Glutamatergic neuron (in vitro differentiated cells): ENCODE results near the gene HERPUD2. TPM values are rescaled to one million over a fixed set of nuclear protein-coding genes. Genes with fewer than 3 reads are reported as not detected.
"Not testable (repeated sequence)": the region's sequence is repeated elsewhere in the genome, so short reads cannot be mapped to it uniquely, and the experiment has no call there.

Source experiments
- DNase-seq: peaks from one replicate; pipeline ENCODE4 v3.0.0; 2022
- H3K27ac Mint-ChIP-seq: one replicate; pipeline ENCODE4 v1.8.0; 2020; ENCODE audit warnings: mild to moderate bottlenecking, mixed read lengths, inconsistent platforms; ENCODE audit not compliant: unreplicated experiment
- H3K27me3 Mint-ChIP-seq: one replicate; pipeline ENCODE4 v1.8.0; 2020; ENCODE audit warnings: mild to moderate bottlenecking, moderate library complexity, mixed read lengths, inconsistent platforms; ENCODE audit not compliant: unreplicated experiment
- H3K36me3 Mint-ChIP-seq: one replicate; pipeline ENCODE4 v1.8.0; 2020; ENCODE audit warnings: mild to moderate bottlenecking, mixed read lengths, inconsistent platforms; ENCODE audit not compliant: unreplicated experiment
- H3K4me1 Mint-ChIP-seq: one replicate; pipeline ENCODE4 v1.8.0; 2020; ENCODE audit warnings: mild to moderate bottlenecking, low read depth, mixed read lengths, inconsistent platforms; ENCODE audit not compliant: unreplicated experiment
- H3K4me3 Mint-ChIP-seq: one replicate; pipeline ENCODE4 v1.8.0; 2020; ENCODE audit warnings: mild to moderate bottlenecking, mixed read lengths, inconsistent platforms; ENCODE audit not compliant: unreplicated experiment
- H3K9me3 Mint-ChIP-seq: one replicate; pipeline ENCODE4 v1.8.0; 2020; ENCODE audit warnings: mild to moderate bottlenecking, moderate library complexity, mixed read lengths, inconsistent platforms; ENCODE audit not compliant: unreplicated experiment
- total RNA-seq: library from RNA; stranded (reverse); fragmentation: NEBNext Ultra II Directional; extraction: Animal tissue kit (Norgen Biotek cat#: 25700); gene quantifications from one replicate; pipeline ENCODE4 v1.2.1, GENCODE V29; 2021; ENCODE audit not compliant: unreplicated experiment
- TF ChIP-seq, protein P1 (sequence below): fragments of 200-600 bp; sonication (generic); IDR thresholded peaks from one replicate; pipeline ENCODE4 v1.5.0; 2021; ENCODE audit not compliant: partially characterized antibody, unreplicated experiment

The HERPUD2 gene
- total RNA-seq, 1 donor from 2014 or later, result 28.2 TPM

DNA sequence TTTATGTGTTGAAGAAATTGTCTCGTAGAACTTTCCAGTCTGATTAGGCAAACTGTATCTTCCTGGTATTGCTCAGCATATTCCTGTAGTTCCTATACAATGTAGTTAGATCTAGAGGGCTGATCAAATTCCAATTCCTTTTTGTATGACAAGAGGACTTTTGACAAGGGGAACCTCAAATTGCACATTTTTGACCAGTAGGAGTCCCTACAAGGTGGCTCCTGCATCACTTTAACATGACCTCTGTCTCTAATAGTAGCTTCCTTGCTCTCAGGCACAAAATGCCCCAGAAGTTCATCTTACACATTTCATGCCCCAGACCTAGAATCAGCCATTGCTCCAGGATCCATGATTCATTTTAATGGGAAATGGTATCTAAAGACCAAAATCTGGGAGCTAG lies 18.7 kb downstream of the HERPUD2 start:
- H3K36me3 Mint-ChIP-seq, result no peaks in the 10 kb centered on the region
- no peak overlapping the region for H3K27ac Mint-ChIP-seq
- H3K4me3 Mint-ChIP-seq, result no peak overlapping the region
- TF ChIP-seq, protein P1, sequence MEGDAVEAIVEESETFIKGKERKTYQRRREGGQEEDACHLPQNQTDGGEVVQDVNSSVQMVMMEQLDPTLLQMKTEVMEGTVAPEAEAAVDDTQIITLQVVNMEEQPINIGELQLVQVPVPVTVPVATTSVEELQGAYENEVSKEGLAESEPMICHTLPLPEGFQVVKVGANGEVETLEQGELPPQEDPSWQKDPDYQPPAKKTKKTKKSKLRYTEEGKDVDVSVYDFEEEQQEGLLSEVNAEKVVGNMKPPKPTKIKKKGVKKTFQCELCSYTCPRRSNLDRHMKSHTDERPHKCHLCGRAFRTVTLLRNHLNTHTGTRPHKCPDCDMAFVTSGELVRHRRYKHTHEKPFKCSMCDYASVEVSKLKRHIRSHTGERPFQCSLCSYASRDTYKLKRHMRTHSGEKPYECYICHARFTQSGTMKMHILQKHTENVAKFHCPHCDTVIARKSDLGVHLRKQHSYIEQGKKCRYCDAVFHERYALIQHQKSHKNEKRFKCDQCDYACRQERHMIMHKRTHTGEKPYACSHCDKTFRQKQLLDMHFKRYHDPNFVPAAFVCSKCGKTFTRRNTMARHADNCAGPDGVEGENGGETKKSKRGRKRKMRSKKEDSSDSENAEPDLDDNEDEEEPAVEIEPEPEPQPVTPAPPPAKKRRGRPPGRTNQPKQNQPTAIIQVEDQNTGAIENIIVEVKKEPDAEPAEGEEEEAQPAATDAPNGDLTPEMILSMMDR, result no peak
- H3K9me3 Mint-ChIP-seq, result no peaks in the 10 kb centered on the region
- H3K27me3 Mint-ChIP-seq, result no peaks in the 10 kb centered on the region
- peaks cover 3% of the 10 kb centered on the region for H3K4me1 Mint-ChIP-seq
- no peak for DNase-seq

GRCh38 chr7:35670856-35671569 lies 23.9 kb downstream of the HERPUD2 start:
- Mint-ChIP-seq H3K9me3 (no peaks in the 10 kb centered on the region), H3K4me3 (no peak overlapping the region), H3K27ac (peak overlapping the region; percentile 45), H3K27me3 (peaks cover 1% of the 10 kb centered on the region), H3K36me3 (peaks cover 8% of the 10 kb centered on the region), H3K4me1 (peaks cover 6% of the 10 kb centered on the region)
- TF ChIP-seq, protein P1, result no peak
- DNase-seq, result no peak

DNA sequence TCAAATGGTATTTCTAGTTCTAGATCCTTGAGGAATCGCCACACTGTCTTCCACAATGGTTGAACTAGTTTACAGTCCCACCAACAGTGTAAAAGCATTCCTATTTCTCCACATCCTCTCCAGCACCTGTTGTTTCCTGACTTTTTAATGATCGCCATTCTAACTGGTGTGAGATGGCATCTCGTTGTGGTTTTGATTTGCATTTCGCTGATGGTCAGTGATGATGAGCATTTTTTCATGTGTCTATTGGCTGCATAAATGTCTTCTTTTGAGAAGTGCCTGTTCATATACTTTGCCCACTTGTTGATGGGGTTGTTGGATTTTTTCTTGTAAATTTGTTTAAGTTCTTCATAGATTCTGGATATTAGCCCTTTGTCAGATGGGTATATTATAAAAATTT lies 34.5 kb downstream of the HERPUD2 start:
- not testable (repeated sequence) for H3K27me3 Mint-ChIP-seq, H3K4me3 Mint-ChIP-seq, H3K27ac Mint-ChIP-seq, DNase-seq, H3K4me1 Mint-ChIP-seq, H3K9me3 Mint-ChIP-seq
- H3K36me3 Mint-ChIP-seq, result peaks cover 32% of the 10 kb centered on the region

- H3K27me3 Mint-ChIP-seq, result peaks cover 2% of the 10 kb centered on the region
- H3K27ac Mint-ChIP-seq, result no peak overlapping the region
- H3K36me3 Mint-ChIP-seq, result peaks cover 18% of the 10 kb centered on the region
- no peaks in the 10 kb centered on the region for H3K4me1 Mint-ChIP-seq
- no peak for DNase-seq
- TF ChIP-seq, protein P1, result no peak
- H3K9me3 Mint-ChIP-seq, result peaks cover 2% of the 10 kb centered on the region
- no peak overlapping the region for H3K4me3 Mint-ChIP-seq
These were observed 36.2 kb downstream of the HERPUD2 start for GRCh38 chr7:35658606-35659201.

DNA sequence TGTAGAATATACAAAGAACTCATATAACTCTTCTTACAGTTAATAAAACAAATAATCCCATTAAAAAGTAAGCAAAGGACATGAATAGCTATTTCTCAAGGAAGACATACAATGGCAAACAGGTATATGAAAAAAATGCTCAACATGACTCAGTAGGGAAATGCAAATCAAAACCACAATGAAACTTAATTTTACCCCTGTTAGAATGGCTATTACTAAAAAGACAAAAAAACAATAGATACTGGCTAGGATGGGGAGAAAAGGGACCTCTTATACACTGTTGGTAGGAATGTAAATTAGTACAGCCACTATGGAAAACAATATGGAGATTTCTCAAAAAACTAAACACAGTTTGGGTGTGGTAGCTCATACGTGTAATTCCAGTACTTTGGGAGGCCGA lies 37.8 kb downstream of the HERPUD2 start:
- TF ChIP-seq, protein P1, result no peak
- peaks cover 10% of the 10 kb centered on the region for H3K36me3 Mint-ChIP-seq
- no peak overlapping the region for H3K27ac Mint-ChIP-seq
- DNase-seq, result no peak
- no peak overlapping the region for H3K4me3 Mint-ChIP-seq
- H3K27me3 Mint-ChIP-seq, result no peaks in the 10 kb centered on the region
- peaks cover 4% of the 10 kb centered on the region for H3K9me3 Mint-ChIP-seq
- H3K4me1 Mint-ChIP-seq, result no peaks in the 10 kb centered on the region

DNA sequence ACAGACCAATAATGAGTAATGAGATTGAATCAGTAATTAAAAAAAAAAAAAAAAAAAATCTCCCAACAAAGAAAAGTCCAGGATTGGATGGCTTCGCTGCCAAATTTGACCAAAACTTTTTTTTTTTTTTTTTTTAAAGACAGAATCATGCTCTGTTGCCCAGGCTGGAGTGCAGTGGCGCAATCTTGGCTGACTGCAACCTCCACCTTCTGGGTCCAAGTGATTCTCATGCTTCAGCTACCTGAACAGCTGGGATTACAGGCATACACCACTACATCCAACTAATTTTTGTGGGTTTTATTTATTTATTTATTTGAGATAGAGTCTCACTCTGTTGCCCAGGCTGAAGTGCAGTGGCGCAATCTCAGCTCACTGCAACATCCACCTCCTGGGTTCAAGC lies 40.4 kb downstream of the HERPUD2 start:
- not testable (repeated sequence) for H3K27me3 Mint-ChIP-seq, H3K4me3 Mint-ChIP-seq, H3K9me3 Mint-ChIP-seq, H3K4me1 Mint-ChIP-seq, H3K27ac Mint-ChIP-seq, DNase-seq
- H3K36me3 Mint-ChIP-seq, result peaks cover 20% of the 10 kb centered on the region
